Transverse colon (tissue), 4 donors: ENCODE measurements around the gene DNAJC24.

Source experiments
- CTCF ChIP-seq, 5 experiments: fragments of 200-600 bp in 3 of 5; fragments of 450-650 bp in 2 of 5; sonication (generic) in 3 of 5; IDR thresholded peaks; 1 replicate in 2 of 5; 2 replicates in 3 of 5; pipeline ENCODE4 v1.5.1; 2016 to 2017; ENCODE audit warnings: antibody characterized with exemption in 5 of 5, inconsistent platforms in 3 of 5, mild to moderate bottlenecking in 2 of 5, moderate library complexity in 1 of 5
- EP300 ChIP-seq: sonication (generic); formaldehyde crosslinking; IDR thresholded peaks from one replicate; pipeline ENCODE4 v1.6.1; 2017; ENCODE audit warnings: antibody characterized with exemption, low read depth
- POLR2A ChIP-seq: fragments of 450-650 bp; IDR thresholded peaks from one replicate; pipeline ENCODE4 v1.6.1; 2016; ENCODE audit warnings: antibody characterized with exemption, mild to moderate bottlenecking, moderate library complexity
- POLR2AphosphoS5 ChIP-seq, 3 donors: sonication (generic); formaldehyde crosslinking; IDR thresholded peaks; one replicate each; pipeline ENCODE4 v1.6.1; 2016; ENCODE audit warnings: antibody characterized with exemption in 3 of 3

- no peak for TF ChIP-seq CTCF (IDR thresholded peaks at IDR 0.05)
- TF ChIP-seq POLR2AphosphoS5 (IDR thresholded peaks at IDR 0.05): no peak
- no peak for TF ChIP-seq POLR2A
- no peak for TF ChIP-seq EP300
These were observed 81.2 kb downstream of the DNAJC24 start for GRCh38 chr11:31450841-31451240.
